Stimulated activated CD4-positive, alpha-beta T cell treated with anti-CD3 and anti-CD28 coated beads, TNF-alpha, amount 100 ng/mL, for 48 hours (primary cell): Measurements from ENCODE around the gene TTC33.
"Not testable (repeated sequence)": the region's sequence is repeated elsewhere in the genome, so short reads cannot be mapped to it uniquely, and the experiment has no call there.

ENCODE experiments used
- DNase-seq, 3 donors: peaks; one replicate each; pipeline ENCODE4 v3.0.0-alpha.2; 2020; ENCODE audit warnings: low read depth in 3 of 3

The TTC33 gene

DNA sequence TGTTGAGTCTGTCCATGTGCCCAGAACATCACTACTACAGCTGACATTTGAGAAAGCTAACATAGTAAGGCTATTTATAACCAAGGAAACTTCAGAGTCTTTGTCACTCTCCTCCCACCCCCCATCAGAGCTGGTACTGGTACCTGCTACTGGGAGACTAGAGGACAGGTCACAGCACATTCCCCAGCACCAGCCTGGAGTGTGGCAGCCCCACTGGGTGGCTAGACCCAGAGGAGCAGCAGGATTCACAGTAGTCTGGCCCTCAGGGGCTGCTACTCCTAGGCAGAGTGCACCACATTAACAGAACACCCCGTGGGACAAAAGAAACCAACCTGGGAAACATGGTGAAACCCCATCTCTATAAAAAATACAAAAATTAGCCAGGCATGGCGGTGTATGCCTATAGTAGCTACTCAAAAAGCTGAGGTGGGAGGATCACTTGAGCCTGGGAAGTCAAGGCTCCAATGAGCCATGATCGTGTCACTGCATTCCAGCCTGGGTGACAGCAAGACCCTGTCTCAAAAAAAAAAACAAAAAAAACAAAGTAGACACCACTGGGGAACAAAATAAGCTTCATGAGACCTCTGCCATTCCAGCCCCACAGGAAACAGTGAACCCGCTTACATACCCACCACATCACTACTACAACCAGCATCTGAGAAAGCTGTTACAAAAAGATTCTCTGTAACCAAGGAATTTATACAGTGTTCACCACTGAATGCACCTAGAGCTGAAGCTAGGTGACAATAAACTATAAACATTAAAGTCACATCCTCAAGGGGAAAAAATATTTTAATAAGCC lies 102.3 kb downstream of the TTC33 start:
- no peak for DNase-seq

DNA sequence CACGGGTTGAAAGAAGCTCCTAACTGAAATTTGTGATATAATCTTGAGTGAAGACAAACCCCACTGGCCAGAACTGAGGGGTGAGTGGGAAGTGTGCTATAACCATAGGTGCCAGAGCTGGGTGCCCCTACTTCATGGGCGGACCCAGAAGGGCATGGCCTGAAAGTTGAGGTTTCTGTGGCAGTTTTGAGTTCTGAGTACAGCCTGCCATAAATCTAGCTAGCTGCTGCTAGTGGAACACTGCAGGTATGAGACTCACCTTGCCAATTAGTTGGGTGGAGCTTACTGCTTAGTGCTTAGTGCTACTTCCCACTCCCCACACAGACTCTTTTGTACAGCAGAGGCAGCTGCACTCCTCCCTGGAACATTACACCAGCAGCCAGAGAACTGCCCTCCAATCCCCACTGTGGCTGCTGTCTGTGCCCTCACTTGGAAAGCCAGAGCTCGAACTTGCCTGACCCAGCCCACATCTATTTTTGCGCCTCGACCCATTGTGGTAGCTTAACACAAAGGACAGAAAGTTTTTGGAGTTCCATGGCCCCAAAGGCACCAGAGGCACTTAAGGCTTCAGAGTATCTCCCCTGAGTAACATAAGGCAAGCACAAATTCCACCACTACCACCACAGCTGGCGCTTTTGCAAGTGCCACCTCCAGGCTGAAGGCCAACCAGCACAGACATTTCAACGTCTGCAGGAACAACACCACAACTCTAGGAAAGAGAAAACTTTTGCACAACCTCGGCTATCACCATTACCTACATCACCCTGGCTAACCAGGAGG lies 103.1 kb downstream of the TTC33 start:
- no peak for DNase-seq

GRCh38 chr5:40651201-40651600 lies 104.6 kb downstream of the TTC33 start:
- DNase-seq, result no peak

- no peak for DNase-seq
Observed at GRCh38 chr5:40649463-40650030, 106.2 kb downstream of the TTC33 start.

- no peak for DNase-seq
Observed at GRCh38 chr5:40648150-40648549, 107.6 kb downstream of the TTC33 start.

GRCh38 chr5:40646266-40646665 lies 109.5 kb downstream of the TTC33 start:
- no peak for DNase-seq

GRCh38 chr5:40639531-40639930 lies 116.2 kb downstream of the TTC33 start:
- DNase-seq, result not testable (repeated sequence)

DNA sequence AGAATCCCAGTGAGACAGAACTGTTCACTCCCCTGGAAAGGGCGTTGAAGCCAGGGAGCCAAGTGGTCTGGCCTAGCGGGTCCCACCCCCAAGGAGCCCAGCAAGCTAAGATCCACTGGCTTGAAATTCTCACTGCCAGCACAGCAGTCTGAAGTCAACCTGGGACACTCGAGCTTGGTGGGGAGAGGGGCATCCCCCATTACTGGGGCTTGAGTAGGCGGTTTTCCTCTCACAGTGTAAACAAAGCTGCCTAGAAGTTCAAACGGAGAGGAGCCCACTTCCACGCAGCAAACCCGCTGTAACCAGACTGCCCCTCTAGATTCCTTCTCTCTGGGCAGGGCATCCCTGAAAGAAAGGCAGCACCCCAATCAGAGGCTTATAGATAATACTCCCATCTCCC lies 121.2 kb downstream of the TTC33 start:
- no peak for DNase-seq

- DNase-seq, result no peak
Observed at GRCh38 chr5:40634154-40634553, 121.6 kb downstream of the TTC33 start.

DNA sequence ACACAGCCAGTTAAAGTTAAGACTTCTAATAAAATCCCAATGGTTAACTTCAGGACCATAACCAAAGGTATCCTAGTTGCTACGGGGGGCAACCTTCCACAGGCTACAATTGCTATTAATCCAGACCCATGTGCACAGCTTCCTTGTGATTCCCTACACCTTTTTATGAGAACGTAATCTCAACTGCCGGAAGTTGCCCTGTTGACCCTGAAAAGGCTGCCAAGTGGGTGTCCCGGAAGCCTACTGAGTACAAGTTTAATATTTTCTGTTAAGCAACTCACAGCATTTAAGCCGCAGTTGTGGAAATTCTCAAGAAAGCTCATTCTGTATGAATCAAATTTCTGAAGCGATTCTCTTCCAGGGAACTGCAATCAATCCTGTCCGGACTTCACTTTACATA lies 124.5 kb downstream of the TTC33 start:
- no peak for DNase-seq

GRCh38 chr5:40630126-40630525 lies 125.6 kb downstream of the TTC33 start:
- DNase-seq, result no peak

DNA sequence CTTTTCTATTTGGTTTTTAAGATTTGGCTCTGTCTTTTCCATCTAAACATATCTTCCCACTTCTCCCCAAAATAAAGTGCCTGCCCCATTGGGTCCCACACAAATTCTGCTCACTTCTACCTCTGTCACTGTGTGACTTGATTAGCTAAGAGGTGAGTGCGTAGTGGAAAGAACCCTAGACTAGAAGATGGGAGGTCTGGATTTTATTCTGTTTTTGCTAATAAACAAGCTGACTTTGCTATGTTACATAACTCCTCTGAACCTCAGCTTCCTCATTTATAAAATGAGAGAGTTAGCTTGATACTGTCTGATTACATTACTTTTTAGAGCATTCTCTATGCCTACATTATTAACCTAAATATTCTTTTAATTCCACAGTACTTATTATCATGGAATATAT lies 127.4 kb downstream of the TTC33 start:
- DNase-seq, result no peak

- no peak for DNase-seq
Observed at GRCh38 chr5:40627706-40628105, 128.1 kb downstream of the TTC33 start.

DNA sequence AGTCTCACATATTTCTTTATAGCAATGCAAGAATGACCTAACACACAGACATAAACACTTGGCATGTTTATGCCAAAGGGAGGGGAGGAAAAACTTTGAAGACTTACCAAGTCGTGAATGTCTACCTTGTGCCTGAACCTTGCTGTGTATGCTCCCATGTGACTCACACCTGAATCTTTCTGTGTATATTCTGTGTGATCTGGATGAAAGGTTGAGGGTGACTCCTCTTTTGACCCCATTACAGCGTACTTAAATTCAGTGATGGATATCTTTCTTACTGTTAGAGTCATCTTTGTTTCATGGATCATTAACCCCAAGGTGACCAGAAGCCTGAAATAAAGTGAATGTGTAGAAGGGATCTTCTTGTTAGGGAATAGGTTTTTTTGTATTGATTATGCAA lies 129.0 kb downstream of the TTC33 start:
- DNase-seq, result no peak

DNA sequence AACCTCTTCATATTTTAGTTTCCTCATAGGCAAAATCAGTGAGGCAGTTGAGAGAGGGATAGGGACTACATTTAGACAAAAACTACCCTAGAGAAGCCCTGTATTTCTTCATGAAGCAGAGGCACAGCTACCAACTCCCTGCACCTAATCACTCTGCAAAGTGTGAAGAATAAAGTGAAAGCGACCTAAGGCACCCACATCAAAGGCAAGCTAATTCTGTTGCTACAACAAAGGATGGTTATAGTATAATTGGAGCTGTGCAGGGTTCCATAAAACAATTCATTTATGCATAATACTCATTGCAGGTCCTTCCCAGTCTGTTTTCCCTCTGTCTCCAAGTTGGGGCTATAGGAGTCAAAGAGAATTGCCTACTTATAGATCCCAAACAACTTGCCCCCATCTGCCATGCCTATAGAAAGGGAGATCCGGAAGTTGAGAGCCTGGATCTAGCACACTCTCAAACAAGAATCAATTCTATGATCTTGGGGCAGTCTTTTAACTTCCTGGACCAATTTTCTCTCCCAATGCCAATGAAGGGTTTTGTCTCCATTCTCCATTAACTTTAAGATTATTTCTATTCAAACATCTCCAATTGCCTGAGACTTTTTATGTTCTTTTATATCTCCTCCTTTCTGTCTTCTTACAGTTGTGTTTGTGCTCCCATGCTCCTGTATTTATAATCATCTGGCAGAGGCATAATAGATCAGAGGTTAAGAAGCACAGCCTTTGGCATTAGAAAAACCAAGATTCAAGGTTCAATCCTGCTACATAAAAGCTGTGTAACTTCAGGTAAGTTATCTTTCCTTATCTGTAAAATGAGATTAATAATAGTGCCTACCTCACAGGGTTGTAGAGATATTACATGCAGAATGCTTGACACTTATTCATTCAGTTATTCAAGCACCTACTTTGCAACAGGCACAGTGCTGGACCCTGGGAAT lies 132.0 kb downstream of the TTC33 start:
- DNase-seq, result no peak

GRCh38 chr5:40622463-40623252 lies 133.1 kb downstream of the TTC33 start:
- no peak for DNase-seq

- DNase-seq, result no peak
Observed at GRCh38 chr5:40619421-40619820, 136.3 kb downstream of the TTC33 start.

- no peak for DNase-seq
Observed at GRCh38 chr5:40618926-40619325, 136.8 kb downstream of the TTC33 start.

DNA sequence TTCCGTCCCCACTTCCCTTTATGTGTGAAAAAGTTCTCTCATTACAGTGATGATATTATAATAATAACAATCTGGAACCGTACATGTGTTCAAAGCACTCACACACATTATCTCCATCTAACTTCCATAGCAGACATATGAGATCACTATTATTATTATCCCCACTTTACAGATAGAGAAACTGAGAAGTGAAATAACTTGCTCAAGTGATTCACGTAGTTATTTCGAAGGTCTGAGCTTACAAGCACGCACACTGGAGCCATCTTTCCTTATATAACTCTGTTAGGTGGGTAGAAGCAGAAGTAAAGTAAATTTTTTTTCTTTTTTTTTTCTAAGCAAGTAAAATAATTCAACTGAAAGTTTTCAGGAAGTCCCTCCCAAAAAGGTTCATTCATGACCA lies 139.0 kb downstream of the TTC33 start:
- no peak for DNase-seq

DNA sequence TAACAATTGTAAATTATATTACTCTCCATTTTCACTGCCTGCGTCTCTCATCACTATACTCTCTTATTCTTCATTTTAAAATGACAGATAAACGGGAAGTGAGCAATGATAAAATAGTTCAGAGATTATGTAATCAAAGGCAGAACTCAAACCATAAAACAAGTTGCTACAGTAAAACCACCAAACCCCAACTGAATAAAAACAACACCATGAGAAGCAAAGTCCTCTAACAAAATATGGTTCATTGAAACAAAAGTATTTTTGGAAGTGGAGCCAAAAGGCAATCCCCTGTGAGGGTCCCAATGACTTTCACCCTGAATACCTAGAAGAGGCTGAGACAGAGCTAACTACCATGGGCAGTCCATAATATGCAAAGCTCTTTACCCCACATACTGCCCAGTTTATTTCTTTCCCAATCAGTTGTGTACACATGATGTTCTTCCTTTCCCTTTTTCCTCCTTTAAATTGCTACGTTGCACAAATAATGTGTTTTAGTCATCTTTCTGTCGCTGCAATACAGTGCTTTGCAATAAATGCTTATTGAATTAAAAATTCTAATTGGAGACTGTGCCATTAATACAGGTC lies 140.1 kb downstream of the TTC33 start:
- no peak for DNase-seq
